Muscle of arm (tissue), 12 donors: ENCODE measurements around the gene UBE2O. TPM values are rescaled to one million over a fixed set of nuclear protein-coding genes. Genes with fewer than 3 reads are reported as not detected.

Source experiments
- DNase-seq: peaks from one replicate; pipeline ENCODE4 v3.0.0-alpha.2; 2013
- polyA plus RNA-seq, 12 donors: library from polyadenylated mRNA; unstranded; fragments of 120-200 nt; gene quantifications; one replicate each; pipeline ENCODE4 v1.2.1, GENCODE V29; 2013; ENCODE audit not compliant: insufficient read length in 12 of 12

UBE2O gene
- polyA plus RNA-seq, 12 donors = 9.3 to 25.8 (median 14.5) TPM; not detected in 1

GRCh38 chr17:76417499-76418143 lies 35.3 kb downstream of the UBE2O start:
- DNase-seq = no peak

- DNase-seq = no peak
These were observed 36.1 kb downstream of the UBE2O start for GRCh38 chr17:76416899-76417298.

- DNase-seq = no peak
These were observed 36.5 kb downstream of the UBE2O start for GRCh38 chr17:76416457-76416856.

- DNase-seq = no peak
These were observed 37.2 kb downstream of the UBE2O start for GRCh38 chr17:76415786-76416185.

- peak; percentile 68 for DNase-seq
These were observed 38.3 kb downstream of the UBE2O start for GRCh38 chr17:76414334-76415295.

GRCh38 chr17:76411247-76411646 lies 41.7 kb downstream of the UBE2O start:
- DNase-seq = no peak

- no peak for DNase-seq
These were observed 42.5 kb downstream of the UBE2O start for GRCh38 chr17:76410328-76410965.

GRCh38 chr17:76408037-76408849 lies 44.7 kb downstream of the UBE2O start:
- DNase-seq = no peak

GRCh38 chr17:76407509-76407908 lies 45.4 kb downstream of the UBE2O start:
- DNase-seq = no peak

- DNase-seq = no peak
These were observed 46.8 kb downstream of the UBE2O start for GRCh38 chr17:76405967-76406647.

- DNase-seq = no peak
These were observed 47.4 kb downstream of the UBE2O start for GRCh38 chr17:76405607-76405966.

- DNase-seq = no peak
These were observed 47.9 kb downstream of the UBE2O start for GRCh38 chr17:76404976-76405563.

GRCh38 chr17:76404256-76404655 lies 48.7 kb downstream of the UBE2O start:
- no peak for DNase-seq

GRCh38 chr17:76402711-76403110 lies 50.2 kb downstream of the UBE2O start:
- no peak for DNase-seq

- DNase-seq = no peak
These were observed 53.5 kb downstream of the UBE2O start for GRCh38 chr17:76399175-76400172.

- DNase-seq = no peak
These were observed 54.3 kb downstream of the UBE2O start for GRCh38 chr17:76398523-76399174.

- peak; percentile 84 for DNase-seq
These were observed 55.0 kb downstream of the UBE2O start for GRCh38 chr17:76397687-76398522.

GRCh38 chr17:76397184-76397583 lies 55.8 kb downstream of the UBE2O start:
- no peak for DNase-seq
